Muscle of leg (tissue), 11 donors: ENCODE data around the gene LTBP4. TPM values are rescaled to one million over a fixed set of nuclear protein-coding genes. Genes with fewer than 3 reads are reported as not detected.
"Not testable (repeated sequence)": the region's sequence is repeated elsewhere in the genome, so short reads cannot be mapped to it uniquely, and the experiment has no call there.

ENCODE experiments used
- DNase-seq: peaks from one replicate; pipeline ENCODE4 v3.0.0; 2013
- H3K27ac ChIP-seq: one replicate; pipeline ENCODE4 v1.5.1; 2013; ENCODE audit warnings: mild to moderate bottlenecking, low read length, control low read depth
- H3K27me3 ChIP-seq: one replicate; pipeline ENCODE4 v1.6.1; 2013; ENCODE audit warnings: low read length; ENCODE audit not compliant: control insufficient read depth, insufficient read depth
- H3K36me3 ChIP-seq: one replicate; pipeline ENCODE4 v1.6.1; 2013; ENCODE audit warnings: low read length; ENCODE audit not compliant: control insufficient read depth, insufficient read depth
- H3K4me1 ChIP-seq: one replicate; pipeline ENCODE4 v1.6.1; 2013; ENCODE audit warnings: low read length; ENCODE audit not compliant: control insufficient read depth, insufficient read depth
- H3K4me3 ChIP-seq: one replicate; pipeline ENCODE4 v1.5.1; 2013; ENCODE audit warnings: low read length, control low read depth
- H3K9me3 ChIP-seq: replicated peaks from 2 replicates; pipeline ENCODE4 v1.6.1; 2013; ENCODE audit warnings: low read depth, low read length; ENCODE audit not compliant: control insufficient read depth
- WGBS: methylation state at CpG from one replicate; pipeline ENCODE4 v1.1.5; 2013; ENCODE audit warnings: missing lambda C conversion rate; ENCODE audit not compliant: insufficient coverage; 5-methylcytosine and 5-hydroxymethylcytosine counted together
- polyA plus RNA-seq, 8 donors: library from polyadenylated mRNA; unstranded; fragments of 120-200 nt; gene quantifications; one replicate each; pipeline versions ENCODE4 v1.2.1 to v1.2.3, GENCODE V29; 2013; ENCODE audit warnings: inconsistent platforms in 1 of 8, low replicate concordance in 1 of 8; ENCODE audit not compliant: insufficient read length in 8 of 8, insufficient read depth in 1 of 8
- total RNA-seq: library from RNA; stranded (reverse); fragments of 120-200 nt; gene quantifications from one replicate; pipeline ENCODE4 v1.2.4, GENCODE V29; 2013

LTBP4 gene
- total and polyA plus RNA-seq, 9 donors: 69.6 to 383 (median 308) TPM

- DNase-seq: no peak
- Histone ChIP-seq H3K4me3 (no peak overlapping the region), H3K4me1 (peaks cover 4% of the 10 kb centered on the region), H3K36me3 (peaks cover 52% of the 10 kb centered on the region), H3K27me3 (peaks cover 5% of the 10 kb centered on the region), H3K27ac (no peak overlapping the region), H3K9me3 (no peaks in the 10 kb centered on the region)
- 76% methylated on average over 8 of the region's 11 CpGs for WGBS
Observed at GRCh38 chr19:40619333-40620160, 18.4 kb downstream of the LTBP4 start.

- H3K36me3 ChIP-seq: peaks cover 52% of the 10 kb centered on the region
- H3K27me3 ChIP-seq: peaks cover 3% of the 10 kb centered on the region
- no peak overlapping the region for H3K4me3 ChIP-seq
- no peak for DNase-seq
- WGBS: 80% methylated on average over 1 of the region's 8 CpGs
- no peaks in the 10 kb centered on the region for H3K4me1 ChIP-seq
- H3K9me3 ChIP-seq: no peaks in the 10 kb centered on the region
- no peak overlapping the region for H3K27ac ChIP-seq
Observed at GRCh38 chr19:40620161-40620485, 19.0 kb downstream of the LTBP4 start.

GRCh38 chr19:40621283-40621682, 20.1 kb downstream of the LTBP4 start:
- Histone ChIP-seq H3K27ac (no peak overlapping the region), H3K4me3 (no peak overlapping the region), H3K4me1 (no peaks in the 10 kb centered on the region), H3K36me3 (peaks cover 60% of the 10 kb centered on the region), H3K27me3 (peaks cover 3% of the 10 kb centered on the region), H3K9me3 (no peaks in the 10 kb centered on the region)
- WGBS: 97% methylated on average over 2 of the region's 2 CpGs
- no peak for DNase-seq

GRCh38 chr19:40621966-40622772, 21.0 kb downstream of the LTBP4 start:
- Histone ChIP-seq H3K4me3 (no peak overlapping the region), H3K27ac (no peak overlapping the region), H3K4me1 (no peaks in the 10 kb centered on the region), H3K36me3 (peaks cover 64% of the 10 kb centered on the region), H3K27me3 (peaks cover 3% of the 10 kb centered on the region), H3K9me3 (no peaks in the 10 kb centered on the region)
- WGBS: 95% methylated on average over 21 of the region's 24 CpGs
- DNase-seq: no peak

- no peak overlapping the region for H3K27ac ChIP-seq
- peaks cover 3% of the 10 kb centered on the region for H3K27me3 ChIP-seq
- peaks cover 70% of the 10 kb centered on the region for H3K36me3 ChIP-seq
- no peak for DNase-seq
- H3K9me3 ChIP-seq: no peaks in the 10 kb centered on the region
- H3K4me1 ChIP-seq: no peaks in the 10 kb centered on the region
- H3K4me3 ChIP-seq: no peak overlapping the region
- 83% methylated on average over 7 of the region's 7 CpGs for WGBS
Observed at GRCh38 chr19:40622773-40623075, 21.6 kb downstream of the LTBP4 start.

GRCh38 chr19:40623403-40624251, 22.5 kb downstream of the LTBP4 start:
- Histone ChIP-seq H3K27ac (no peak overlapping the region), H3K4me3 (no peak overlapping the region), H3K36me3 (peaks cover 69% of the 10 kb centered on the region), H3K4me1 (no peaks in the 10 kb centered on the region), H3K27me3 (peaks cover 3% of the 10 kb centered on the region), H3K9me3 (no peaks in the 10 kb centered on the region)
- 49% methylated on average over 33 of the region's 41 CpGs for whole genome bisulfite sequencing
- no peak for DNase-seq

GRCh38 chr19:40624369-40625153, 23.4 kb downstream of the LTBP4 start:
- not testable (repeated sequence) for H3K9me3 ChIP-seq, DNase-seq, H3K27me3 ChIP-seq, H3K27ac ChIP-seq, H3K4me1 ChIP-seq, H3K4me3 ChIP-seq
- 100% methylated on average over 2 of the region's 14 CpGs for WGBS
- peaks cover 60% of the 10 kb centered on the region for H3K36me3 ChIP-seq

- Histone ChIP-seq H3K4me1 (no peaks in the 10 kb centered on the region), H3K9me3 (no peaks in the 10 kb centered on the region), H3K27ac (no peak overlapping the region), H3K36me3 (peaks cover 56% of the 10 kb centered on the region), H3K4me3 (no peak overlapping the region), H3K27me3 (peaks cover 3% of the 10 kb centered on the region)
- no peak for DNase-seq
- WGBS: 73% methylated on average over 7 of the region's 7 CpGs
Observed at GRCh38 chr19:40625406-40626120, 24.4 kb downstream of the LTBP4 start.

- H3K36me3 ChIP-seq: peaks cover 47% of the 10 kb centered on the region
- WGBS: 88% methylated on average over 24 of the region's 24 CpGs
- no peaks in the 10 kb centered on the region for H3K9me3 ChIP-seq
- no peaks in the 10 kb centered on the region for H3K4me1 ChIP-seq
- no peak overlapping the region for H3K27ac ChIP-seq
- DNase-seq: no peak
- H3K4me3 ChIP-seq: no peak overlapping the region
- peaks cover 3% of the 10 kb centered on the region for H3K27me3 ChIP-seq
Observed at GRCh38 chr19:40626918-40627317, 25.7 kb downstream of the LTBP4 start.
